ENCODE measurements around the gene CHID1.

DNA sequence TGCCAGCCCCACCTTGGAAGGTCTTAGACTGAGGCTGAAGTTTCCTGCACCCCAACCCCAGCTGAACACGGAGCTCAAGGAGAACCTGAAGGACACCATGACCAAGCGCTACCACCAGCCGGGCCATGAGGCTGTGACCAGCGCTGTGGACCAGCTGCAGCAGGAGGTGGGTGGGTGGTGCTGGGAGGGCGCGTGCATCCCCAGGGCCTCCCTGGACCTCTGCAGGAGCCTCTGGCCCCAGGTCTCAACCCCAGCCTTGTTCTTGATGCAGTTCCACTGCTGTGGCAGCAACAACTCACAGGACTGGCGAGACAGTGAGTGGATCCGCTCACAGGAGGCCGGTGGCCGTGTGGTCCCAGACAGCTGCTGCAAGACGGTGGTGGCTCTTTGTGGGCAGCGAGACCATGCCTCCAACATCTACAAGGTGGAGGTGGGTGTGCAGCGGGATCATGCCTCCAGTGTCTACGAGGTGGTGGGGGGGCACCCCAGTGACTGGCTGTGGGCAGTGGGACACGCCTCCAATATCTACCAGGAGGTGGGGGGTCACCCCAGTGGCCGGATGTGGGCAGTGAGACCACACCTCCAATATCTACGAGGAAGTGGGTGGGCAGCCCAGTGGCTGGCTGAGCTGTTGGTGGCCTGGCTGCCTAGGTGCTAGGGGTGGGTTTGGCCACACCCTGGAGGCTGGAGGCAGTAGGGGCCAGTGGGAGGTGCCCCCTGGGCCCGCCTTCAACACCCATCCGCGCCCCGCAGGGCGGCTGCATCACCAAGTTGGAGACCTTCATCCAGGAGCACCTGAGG is 73.2 kb downstream of the CHID1 start:
- TF ChIP-seq, protein P1, sequence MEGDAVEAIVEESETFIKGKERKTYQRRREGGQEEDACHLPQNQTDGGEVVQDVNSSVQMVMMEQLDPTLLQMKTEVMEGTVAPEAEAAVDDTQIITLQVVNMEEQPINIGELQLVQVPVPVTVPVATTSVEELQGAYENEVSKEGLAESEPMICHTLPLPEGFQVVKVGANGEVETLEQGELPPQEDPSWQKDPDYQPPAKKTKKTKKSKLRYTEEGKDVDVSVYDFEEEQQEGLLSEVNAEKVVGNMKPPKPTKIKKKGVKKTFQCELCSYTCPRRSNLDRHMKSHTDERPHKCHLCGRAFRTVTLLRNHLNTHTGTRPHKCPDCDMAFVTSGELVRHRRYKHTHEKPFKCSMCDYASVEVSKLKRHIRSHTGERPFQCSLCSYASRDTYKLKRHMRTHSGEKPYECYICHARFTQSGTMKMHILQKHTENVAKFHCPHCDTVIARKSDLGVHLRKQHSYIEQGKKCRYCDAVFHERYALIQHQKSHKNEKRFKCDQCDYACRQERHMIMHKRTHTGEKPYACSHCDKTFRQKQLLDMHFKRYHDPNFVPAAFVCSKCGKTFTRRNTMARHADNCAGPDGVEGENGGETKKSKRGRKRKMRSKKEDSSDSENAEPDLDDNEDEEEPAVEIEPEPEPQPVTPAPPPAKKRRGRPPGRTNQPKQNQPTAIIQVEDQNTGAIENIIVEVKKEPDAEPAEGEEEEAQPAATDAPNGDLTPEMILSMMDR (IDR thresholded peaks at IDR 0.05; ENCODE audit: insufficient read depth, low read depth, low read length) = no peak
- no peak for TF ChIP-seq EZH2 (IDR thresholded peaks at IDR 0.05; ENCODE audit: insufficient read depth, low read length)

Data from astrocyte (in vitro differentiated cells and primary cell).